Kidney tubule cell (primary cell): Measurements from ENCODE around the gene NF1.
A peak's percentile ranks its signal among the peaks of the same experiment; 100 is the strongest.
"Not testable (repeated sequence)": the region's sequence is repeated elsewhere in the genome, so short reads cannot be mapped to it uniquely, and the experiment has no call there.

Experiments used
- DNase-seq: peaks from one replicate; pipeline ENCODE4 v3.0.0-alpha.2; 2018; ENCODE audit warnings: low spot score

Gene NF1

GRCh38 chr17:31078290-31078689 lies 16.5 kb upstream of the NF1 start:
- peak; percentile 31 for DNase-seq

- DNase-seq, result no peak
Measured at GRCh38 chr17:31079731-31080130, 15.0 kb upstream of the NF1 start.

GRCh38 chr17:31085563-31085962 lies 9.2 kb upstream of the NF1 start:
- DNase-seq, result peak; percentile 28

DNA sequence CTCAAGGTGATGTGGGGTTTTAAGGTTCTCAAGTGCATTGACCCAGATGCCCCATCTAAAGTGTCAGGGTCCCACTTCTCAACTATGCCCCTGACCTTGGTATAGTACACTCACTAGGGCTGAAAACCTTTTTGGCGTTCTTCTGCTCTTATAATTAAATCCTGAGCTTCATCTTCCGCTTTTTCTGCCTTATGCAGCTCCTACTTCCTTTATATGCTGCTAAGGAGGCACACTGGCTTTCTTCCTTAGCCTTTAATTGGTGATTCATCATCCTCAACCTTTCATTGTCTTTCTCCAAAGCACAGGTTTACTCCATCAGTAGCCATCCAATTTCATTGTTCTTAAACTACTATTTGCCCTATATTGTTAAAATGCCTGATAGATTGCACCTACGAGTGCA lies 5.3 kb upstream of the NF1 start:
- no peak for DNase-seq

DNA sequence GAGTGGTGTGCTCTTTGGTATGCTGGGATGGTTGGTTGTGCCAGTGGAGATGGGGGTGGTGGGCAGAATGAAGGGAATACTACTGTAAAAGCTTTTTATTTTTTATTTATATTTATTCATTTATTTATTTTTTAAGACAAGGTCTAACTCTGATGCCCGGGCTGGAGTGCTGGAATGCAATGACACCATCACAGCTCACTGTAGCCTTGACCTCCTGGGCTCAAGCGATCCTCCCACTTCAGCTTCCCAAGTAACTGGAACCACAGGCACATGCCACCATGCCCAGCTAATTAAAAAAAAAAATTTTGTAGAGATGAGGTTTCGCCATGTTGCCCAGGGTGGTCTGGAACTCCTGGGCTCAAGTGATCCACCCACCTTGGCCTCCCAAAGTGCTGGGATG lies 4.1 kb upstream of the NF1 start:
- DNase-seq, result not testable (repeated sequence)

DNA sequence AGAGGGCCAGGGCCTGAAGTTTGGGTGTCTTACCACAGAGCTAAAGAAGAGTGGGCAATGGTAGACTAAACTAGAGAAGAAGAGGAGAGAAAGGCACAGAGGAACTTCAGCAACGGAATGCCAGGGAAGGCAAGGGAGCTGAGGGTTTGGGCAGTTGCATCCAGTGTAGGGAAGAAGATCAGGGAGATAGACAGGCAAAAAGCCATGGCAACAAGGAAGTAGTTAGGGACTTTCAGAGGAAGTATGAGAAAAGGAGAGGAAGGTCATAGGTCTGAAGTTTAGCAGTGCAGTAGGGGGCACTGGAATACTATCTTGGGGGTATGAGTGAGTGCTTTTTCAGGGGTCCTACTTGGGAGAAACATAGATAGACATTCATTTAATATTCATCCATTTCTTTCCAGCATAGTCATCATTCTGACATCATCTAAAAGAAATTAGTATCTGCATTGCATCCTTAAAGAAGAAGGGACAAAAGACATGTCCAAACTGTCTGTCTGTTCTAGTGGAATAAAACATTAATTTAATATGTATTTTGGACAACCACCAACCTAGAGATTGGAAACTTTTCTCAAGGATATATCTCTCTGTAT lies 2.2 kb upstream of the NF1 start:
- DNase-seq, result peak; percentile 21

DNA sequence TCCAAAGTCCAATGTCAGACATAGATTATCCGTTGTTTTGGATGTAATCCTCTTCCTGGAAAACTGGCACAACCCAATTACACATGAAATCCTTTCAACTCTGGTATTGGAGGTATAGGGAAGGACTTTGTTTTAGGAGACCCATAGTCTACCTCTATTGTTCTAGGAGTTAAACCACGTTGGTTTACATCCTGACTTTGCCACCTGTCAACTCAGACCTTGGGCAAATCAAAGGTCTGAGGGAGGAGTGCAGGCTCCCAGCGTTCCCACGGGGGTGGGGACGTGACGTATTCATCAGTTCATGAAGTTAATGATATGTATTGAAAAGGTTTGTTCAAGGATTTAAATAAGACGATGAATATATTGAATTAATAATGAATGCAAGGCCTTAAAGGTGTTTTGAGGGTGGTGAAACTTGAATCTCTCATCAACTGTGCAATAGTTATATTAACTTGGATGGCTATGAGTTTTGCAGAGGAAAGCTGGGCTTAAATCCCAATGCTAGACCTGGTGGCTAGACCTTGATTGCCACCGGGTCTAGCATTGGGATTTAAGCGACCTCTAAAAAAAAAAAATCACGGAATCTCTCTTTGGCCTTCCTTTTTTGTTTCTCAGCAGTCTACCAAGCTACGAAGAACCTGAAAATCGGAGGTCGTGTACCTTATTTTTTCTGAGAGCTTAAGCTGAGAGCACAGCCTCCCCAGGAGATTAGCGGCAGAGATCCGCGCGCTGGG lies 744 bp upstream of the NF1 start:
- no peak for DNase-seq

- DNase-seq, result peak; percentile 58
Measured at GRCh38 chr17:31095236-31096105, 694 bp downstream of the NF1 start.

- no peak for DNase-seq
Measured at GRCh38 chr17:31096106-31096436, 1.3 kb downstream of the NF1 start.

DNA sequence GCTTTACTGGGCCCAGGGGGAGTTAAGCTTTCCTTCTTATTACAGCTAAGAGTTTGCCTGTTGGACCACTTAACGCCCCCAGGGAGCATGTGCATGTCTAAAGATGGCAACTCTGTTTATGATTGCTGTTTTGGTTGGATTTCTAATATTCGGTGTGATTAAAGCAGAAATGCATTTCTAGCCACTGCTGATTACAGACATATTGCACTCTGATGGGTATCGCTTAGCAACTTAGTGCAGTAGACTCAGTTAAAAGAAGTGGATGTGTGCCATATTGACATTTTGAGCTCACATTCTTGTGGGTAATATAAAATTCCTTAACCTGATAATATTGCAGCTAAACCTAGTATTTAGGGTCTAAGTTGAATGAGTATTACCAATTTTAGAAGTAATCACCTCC lies 4.2 kb downstream of the NF1 start:
- no peak for DNase-seq

DNA sequence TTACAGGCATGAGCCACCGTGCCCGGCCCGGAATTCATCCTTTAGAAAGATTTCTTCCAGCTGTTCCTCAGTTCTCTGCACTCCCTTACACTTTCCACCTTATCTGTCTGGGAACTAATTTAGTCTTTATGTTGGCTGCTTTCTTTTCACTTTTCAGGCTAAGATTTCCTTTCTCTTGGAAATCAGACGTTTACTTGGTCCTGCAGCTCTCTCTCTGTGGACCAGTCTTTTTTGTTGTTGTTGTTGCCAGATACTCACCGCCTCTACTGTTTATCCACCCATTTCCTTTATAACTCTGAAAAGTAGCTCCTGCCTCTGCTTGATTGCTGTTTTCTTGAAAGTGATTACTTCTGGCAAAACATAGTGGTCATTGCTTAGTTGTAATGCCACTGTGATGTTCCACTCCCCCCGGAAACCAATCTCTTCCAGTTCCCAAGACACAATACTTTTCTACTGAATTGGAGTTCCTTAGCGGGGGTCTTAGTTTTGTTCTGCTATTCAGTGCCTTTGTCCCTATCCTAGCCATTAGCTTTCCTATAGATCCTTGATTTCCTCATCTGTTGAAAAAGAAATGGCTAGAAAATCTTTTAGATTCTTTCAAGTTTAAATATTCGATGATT lies 6.2 kb downstream of the NF1 start:
- no peak for DNase-seq

DNA sequence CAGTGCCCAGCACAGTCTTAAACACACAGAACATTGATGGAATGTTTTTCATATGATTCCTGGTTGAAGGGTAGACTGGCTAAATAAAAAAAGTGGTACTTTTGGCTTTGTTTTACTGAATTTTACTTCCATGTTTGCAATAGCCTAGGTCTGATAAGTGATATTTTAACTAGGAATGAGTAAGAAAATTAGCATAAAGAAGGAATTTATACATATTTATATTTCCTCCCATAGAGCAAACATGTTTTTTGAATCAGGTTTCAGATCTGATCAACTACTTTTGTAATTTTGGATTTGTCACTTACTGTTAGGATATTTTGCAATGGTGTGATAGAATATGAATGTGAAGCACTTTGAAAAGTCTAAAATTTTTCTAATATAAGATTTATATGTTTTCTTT lies 7.2 kb downstream of the NF1 start:
- DNase-seq, result no peak

- no peak for DNase-seq
Measured at GRCh38 chr17:31105991-31106390, 11.2 kb downstream of the NF1 start.

- no peak for DNase-seq
Measured at GRCh38 chr17:31111183-31111582, 16.4 kb downstream of the NF1 start.

GRCh38 chr17:31112001-31112661 lies 17.4 kb downstream of the NF1 start:
- DNase-seq, result peak; percentile 56

- DNase-seq, result peak; percentile 92
Measured at GRCh38 chr17:31113368-31113767, 18.6 kb downstream of the NF1 start.

DNA sequence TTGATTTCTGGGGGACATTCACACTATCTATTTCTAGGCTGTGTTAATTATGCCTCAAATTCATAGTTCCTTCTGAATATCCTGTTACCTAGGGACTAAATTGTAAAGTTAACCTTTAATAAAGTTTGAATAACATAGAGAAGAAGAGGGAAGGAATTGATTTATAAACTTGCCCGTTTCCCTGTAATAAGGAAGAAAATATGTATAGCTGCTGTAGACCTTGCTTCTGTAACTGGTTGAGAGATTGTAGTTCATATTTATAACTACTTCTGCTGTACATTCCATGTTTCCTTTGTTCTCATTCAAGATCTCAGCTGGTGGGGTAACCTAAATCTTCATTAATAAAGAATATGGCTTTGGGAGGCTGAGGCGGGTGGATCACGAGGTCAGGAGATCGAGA lies 19.2 kb downstream of the NF1 start:
- no peak for DNase-seq

GRCh38 chr17:31114956-31115555 lies 20.3 kb downstream of the NF1 start:
- no peak for DNase-seq

DNA sequence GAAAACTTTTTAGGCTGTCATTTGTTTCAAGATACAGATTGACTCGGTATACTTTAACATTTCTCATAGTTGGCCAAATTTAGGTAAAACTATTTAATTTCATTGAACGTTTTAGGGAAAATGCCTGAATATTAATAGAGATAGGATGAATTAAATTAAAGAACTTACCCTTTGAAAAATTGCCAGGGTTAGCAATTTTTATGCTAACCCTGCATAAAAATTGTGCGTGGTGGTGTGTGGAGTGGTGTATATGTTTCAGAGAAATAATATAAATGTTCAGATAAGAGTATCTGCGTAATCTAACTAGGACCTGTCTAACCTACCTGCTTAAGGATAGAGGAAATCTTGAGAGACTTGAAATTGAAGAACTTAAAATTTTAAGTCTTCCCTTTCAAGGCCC lies 21.4 kb downstream of the NF1 start:
- DNase-seq, result no peak

- no peak for DNase-seq
Measured at GRCh38 chr17:31122746-31123145, 28.0 kb downstream of the NF1 start.

DNA sequence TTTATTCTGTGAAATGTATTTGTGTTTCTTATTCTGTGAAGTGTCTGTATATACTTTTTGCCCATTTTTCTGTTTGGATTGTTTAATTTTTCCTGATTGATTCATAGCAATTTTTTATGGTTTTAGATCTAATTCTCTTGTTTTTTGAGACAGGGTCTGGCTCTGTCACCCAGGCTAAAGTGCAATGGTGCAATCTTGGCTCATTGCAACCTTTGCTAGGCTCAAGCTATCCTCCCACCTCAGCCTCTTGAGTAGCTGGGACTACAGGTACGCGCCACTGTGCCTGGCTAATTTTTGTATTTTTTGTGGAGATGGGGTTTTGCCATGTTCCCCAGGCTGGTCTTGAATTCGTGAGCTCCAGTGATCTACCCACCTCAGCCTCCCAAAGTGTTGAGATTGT lies 31.5 kb downstream of the NF1 start:
- DNase-seq, result no peak

GRCh38 chr17:31128241-31128640 lies 33.5 kb downstream of the NF1 start:
- DNase-seq, result no peak
